OCI-LY1 (cell line): Measurements from ENCODE around the gene SFXN2.

Experiments used
- CTCF ChIP-seq: fragments of 200-600 bp; sonication (generic), shearing (Covaris generic); IDR thresholded peaks from 2 replicates; pipeline ENCODE4 v1.5.1; 2017; ENCODE audit warnings: mild to moderate bottlenecking, antibody characterized with exemption, low read length, moderate library complexity, mixed read lengths
- EZH2 ChIP-seq: fragments of 200-600 bp; sonication (generic), shearing (Covaris generic); IDR thresholded peaks from 2 replicates; pipeline ENCODE4 v1.8.0; 2017; ENCODE audit warnings: borderline replicate concordance, mixed run types, mild to moderate bottlenecking, antibody characterized with exemption, low read length, moderate library complexity, mixed read lengths

- no peak for TF ChIP-seq CTCF
- no peak for TF ChIP-seq EZH2
These were observed 25.8 kb downstream of the SFXN2 start for GRCh38 chr10:102740229-102740628.
